Liver (tissue), 3 donors: ENCODE measurements around the gene DLEC1.

Experiments
- EGR1 ChIP-seq, 2 donors: IDR thresholded peaks; 2 replicates each; pipeline ENCODE4 v1.6.1; 2016 to 2018; ENCODE audit warnings: antibody characterized with exemption in 2 of 2, low read depth in 2 of 2
- GABPA ChIP-seq, 2 donors: IDR thresholded peaks in 1 of 2; conservative IDR thresholded peaks in 1 of 2; 2 replicates each; pipeline ENCODE4 v1.6.1; 2016; ENCODE audit warnings: antibody characterized with exemption in 2 of 2, mild to moderate bottlenecking in 1 of 2, moderate library complexity in 1 of 2
- YY1 ChIP-seq: IDR thresholded peaks from 2 replicates; pipeline ENCODE4 v1.6.1; 2016; ENCODE audit warnings: antibody characterized with exemption, mild to moderate bottlenecking
- TF ChIP-seq, protein P1 (sequence below): fragments of 150-350 bp; IDR thresholded peaks from 2 replicates; pipeline ENCODE4 v1.5.1; 2017; ENCODE audit warnings: improper control_type of control experiment, low read depth, low read length; ENCODE audit not compliant: missing input control
- donor health status: healthy.
- donor health status: healthy.

DNA sequence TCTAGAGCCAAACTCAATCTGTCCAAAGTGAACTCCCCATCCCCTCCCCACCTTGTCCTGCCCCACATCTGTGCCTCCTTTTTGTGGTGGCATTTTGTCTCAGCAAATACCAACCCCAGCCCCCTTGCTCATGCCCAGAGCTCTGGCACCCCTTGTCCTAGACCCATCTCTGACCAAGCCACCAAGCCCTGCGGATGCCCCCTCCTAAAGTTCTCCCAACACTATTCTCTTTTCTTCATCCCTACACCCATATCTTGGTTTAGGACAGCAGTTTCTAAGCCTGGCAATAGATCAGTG, 80.2 kb downstream of the DLEC1 start:
- TF ChIP-seq, protein P1, sequence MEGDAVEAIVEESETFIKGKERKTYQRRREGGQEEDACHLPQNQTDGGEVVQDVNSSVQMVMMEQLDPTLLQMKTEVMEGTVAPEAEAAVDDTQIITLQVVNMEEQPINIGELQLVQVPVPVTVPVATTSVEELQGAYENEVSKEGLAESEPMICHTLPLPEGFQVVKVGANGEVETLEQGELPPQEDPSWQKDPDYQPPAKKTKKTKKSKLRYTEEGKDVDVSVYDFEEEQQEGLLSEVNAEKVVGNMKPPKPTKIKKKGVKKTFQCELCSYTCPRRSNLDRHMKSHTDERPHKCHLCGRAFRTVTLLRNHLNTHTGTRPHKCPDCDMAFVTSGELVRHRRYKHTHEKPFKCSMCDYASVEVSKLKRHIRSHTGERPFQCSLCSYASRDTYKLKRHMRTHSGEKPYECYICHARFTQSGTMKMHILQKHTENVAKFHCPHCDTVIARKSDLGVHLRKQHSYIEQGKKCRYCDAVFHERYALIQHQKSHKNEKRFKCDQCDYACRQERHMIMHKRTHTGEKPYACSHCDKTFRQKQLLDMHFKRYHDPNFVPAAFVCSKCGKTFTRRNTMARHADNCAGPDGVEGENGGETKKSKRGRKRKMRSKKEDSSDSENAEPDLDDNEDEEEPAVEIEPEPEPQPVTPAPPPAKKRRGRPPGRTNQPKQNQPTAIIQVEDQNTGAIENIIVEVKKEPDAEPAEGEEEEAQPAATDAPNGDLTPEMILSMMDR: no peak
- TF ChIP-seq EGR1 (IDR thresholded peaks at IDR 0.05; ENCODE audit: low read depth in 2 of 2) (no peak), YY1 (no peak), GABPA (IDR thresholded peaks at IDR 0.05 in 1 of 2, conservative IDR thresholded peaks at IDR 0.05 in 1 of 2) (no peak)
